Astrocyte of the hippocampus (primary cell): ENCODE results near the gene FBXO4.
"Not testable (repeated sequence)": the region's sequence is repeated elsewhere in the genome, so short reads cannot be mapped to it uniquely, and the experiment has no call there.

Experiments
- DNase-seq: peaks from one replicate; pipeline ENCODE4 v3.0.0; 2011; ENCODE audit warnings: low read depth, low spot score

The FBXO4 gene

DNA sequence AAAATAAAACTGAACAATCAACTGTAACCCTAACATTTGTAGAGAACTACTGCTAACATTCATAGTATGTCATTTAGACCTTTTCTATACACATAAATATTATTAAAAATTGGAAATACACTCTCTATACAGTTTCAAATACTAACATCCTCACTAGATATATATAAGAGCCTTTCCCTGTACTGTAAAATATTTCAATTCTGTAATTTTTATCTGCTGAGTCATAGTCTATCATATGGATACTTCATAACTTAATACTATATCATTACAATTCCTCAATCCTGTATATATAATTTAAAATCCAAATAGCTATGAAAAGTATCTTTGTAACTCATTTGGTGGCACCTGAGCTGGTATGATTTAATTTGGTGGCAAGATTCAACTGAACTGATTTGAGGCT is 55.8 kb downstream of the FBXO4 start:
- no peak for DNase-seq

DNA sequence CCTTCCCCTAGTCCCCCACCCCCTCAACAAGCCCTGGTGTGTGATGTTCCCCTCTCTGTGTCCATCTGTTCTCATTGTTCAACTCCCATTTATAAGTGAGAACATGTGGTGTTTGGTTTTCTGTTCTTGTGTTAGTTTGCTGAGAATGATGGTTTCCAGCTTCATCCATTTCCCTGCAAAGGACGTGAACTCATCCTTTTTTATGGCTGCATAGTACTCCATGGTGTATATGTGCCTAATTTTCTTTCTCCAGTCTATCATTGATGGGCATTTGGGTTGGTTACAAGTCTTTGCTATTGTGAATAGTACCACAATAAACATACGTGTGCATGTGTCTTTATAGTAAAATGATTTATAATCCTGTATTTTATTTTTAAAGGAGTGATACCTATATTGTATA is 57.8 kb downstream of the FBXO4 start:
- DNase-seq: not testable (repeated sequence)

DNA sequence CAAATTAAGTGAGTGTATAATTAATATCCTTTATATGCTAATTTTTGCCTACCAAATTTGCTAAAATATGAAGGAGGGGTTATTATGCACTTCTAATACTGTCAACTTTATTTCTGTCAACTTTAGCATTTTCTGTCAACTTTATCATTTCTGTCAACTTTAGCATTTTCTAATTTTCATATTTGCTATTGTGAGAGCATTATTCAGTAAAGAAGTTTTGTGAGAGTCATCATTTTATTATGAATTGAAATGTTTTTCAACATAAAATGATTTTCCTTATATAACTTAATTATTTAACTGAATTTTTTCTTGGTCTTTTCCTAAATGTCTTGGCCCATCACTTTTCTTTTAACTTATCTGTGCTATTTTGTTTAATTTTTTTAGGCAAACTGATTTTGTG is 58.2 kb downstream of the FBXO4 start:
- DNase-seq: no peak

DNA sequence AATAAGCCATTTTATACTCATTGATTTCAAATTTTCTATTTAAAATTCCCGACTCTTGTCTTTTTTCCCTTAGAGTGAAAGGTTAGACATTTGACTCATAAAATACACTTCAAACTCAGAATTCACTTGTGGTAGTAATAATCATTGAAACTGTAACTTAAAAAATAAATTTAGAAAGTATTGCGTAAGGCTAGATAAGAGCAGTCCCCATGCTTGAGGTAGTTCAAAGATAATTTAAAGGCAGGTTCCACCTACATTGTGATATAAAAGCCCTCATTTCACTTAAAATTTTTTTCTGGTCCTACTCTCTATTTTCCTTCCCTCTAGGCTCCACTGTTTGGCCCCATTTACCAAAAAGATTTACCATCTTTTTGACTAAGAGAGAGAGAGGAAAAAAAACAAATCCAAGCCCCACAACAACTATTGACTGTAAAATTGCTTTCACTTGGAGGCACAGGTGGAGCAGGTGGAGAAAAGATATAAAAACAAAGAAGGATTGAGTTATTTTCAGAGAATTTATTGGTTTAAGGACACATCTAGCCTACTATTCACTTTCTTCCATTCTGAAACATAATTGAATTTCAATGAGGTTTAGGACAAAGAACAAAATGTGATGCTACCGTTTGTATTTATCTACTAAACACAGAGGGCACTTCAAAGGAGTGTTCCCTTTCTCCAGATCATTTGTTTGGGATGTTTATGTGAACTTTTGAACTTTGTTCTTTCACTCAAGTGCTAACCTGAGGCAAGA is 61.0 kb downstream of the FBXO4 start:
- DNase-seq: no peak
